Ishikawa (cell line): ENCODE data around the gene TINCR.
A peak's percentile ranks its signal among the peaks of the same experiment; 100 is the strongest.

Experiments
- CEBPB ChIP-seq: IDR thresholded peaks from 2 replicates; pipeline ENCODE4 v1.6.1; 2012
- CREB1 ChIP-seq: IDR thresholded peaks from 2 replicates; pipeline ENCODE4 v1.6.1; 2012; ENCODE audit warnings: low read depth
- EGR1 ChIP-seq: IDR thresholded peaks from 2 replicates; pipeline ENCODE4 v1.6.1; 2012
- EP300 ChIP-seq: IDR thresholded peaks from 2 replicates; pipeline ENCODE4 v1.6.1; 2012; ENCODE audit warnings: borderline replicate concordance
- FOXM1 ChIP-seq: IDR thresholded peaks from 2 replicates; pipeline ENCODE4 v1.6.1; 2012; ENCODE audit warnings: low read depth, borderline replicate concordance
- MAX ChIP-seq: IDR thresholded peaks from 2 replicates; pipeline ENCODE4 v1.6.1; 2012
- NFIC ChIP-seq: IDR thresholded peaks from 2 replicates; pipeline ENCODE4 v1.6.1; 2012
- RAD21 ChIP-seq: IDR thresholded peaks from 2 replicates; pipeline ENCODE4 v1.6.1; 2012; ENCODE audit warnings: low read depth
- REST ChIP-seq: IDR thresholded peaks from 2 replicates; pipeline ENCODE4 v1.6.1; 2012; ENCODE audit warnings: low read depth, mild to moderate bottlenecking
- TAF1 ChIP-seq: IDR thresholded peaks from 2 replicates; pipeline ENCODE4 v1.6.1; 2012; ENCODE audit warnings: low read depth, mild to moderate bottlenecking
- TCF12 ChIP-seq: IDR thresholded peaks from 2 replicates; pipeline ENCODE4 v1.6.1; 2012; ENCODE audit warnings: low read depth
- TEAD4 ChIP-seq: IDR thresholded peaks from 2 replicates; pipeline ENCODE4 v1.6.1; 2012
- USF1 ChIP-seq: IDR thresholded peaks from 2 replicates; pipeline ENCODE4 v1.6.1; 2012
- YY1 ChIP-seq: IDR thresholded peaks from 2 replicates; pipeline ENCODE4 v1.6.1; 2012; ENCODE audit warnings: low read depth
- ZBTB7A ChIP-seq: IDR thresholded peaks from 2 replicates; pipeline ENCODE4 v1.6.1; 2012; ENCODE audit warnings: low read depth

The TINCR gene

GRCh38 chr19:5575590-5575989, 7.8 kb upstream of the TINCR start:
- no peak for TF ChIP-seq TAF1
- no peak for TF ChIP-seq EGR1
- TF ChIP-seq MAX, result no peak
- TF ChIP-seq CREB1, result no peak
- no peak for TF ChIP-seq CEBPB
- no peak for TF ChIP-seq REST
- no peak for TF ChIP-seq FOXM1

GRCh38 chr19:5572556-5573286, 5.0 kb upstream of the TINCR start:
- TF ChIP-seq NFIC, result no peak
- peak; percentile 29; the same call in 1 of the 2 replicates for TF ChIP-seq TEAD4

GRCh38 chr19:5571777-5572176, 4.0 kb upstream of the TINCR start:
- TF ChIP-seq MAX (no peak), TCF12 (no peak), RAD21 (no peak), EGR1 (no peak), CREB1 (no peak), EP300 (no peak), YY1 (no peak), TAF1 (no peak), TEAD4 (no peak), CEBPB (no peak), ZBTB7A (no peak), FOXM1 (no peak), NFIC (no peak), USF1 (no peak)

- TF ChIP-seq EP300 (no peak), CEBPB (no peak), TEAD4 (no peak), USF1 (no peak), RAD21 (no peak), CREB1 (no peak), MAX (no peak), ZBTB7A (no peak), REST (no peak), TAF1 (no peak), TCF12 (no peak), FOXM1 (no peak), YY1 (no peak), NFIC (no peak)
These were observed 236 bp upstream of the TINCR start for GRCh38 chr19:5567970-5568407.

- TF ChIP-seq FOXM1, result no peak
- no peak for TF ChIP-seq TAF1
- TF ChIP-seq TCF12, result no peak
These were observed 2.8 kb downstream of the TINCR start for GRCh38 chr19:5564930-5565329.

- TF ChIP-seq RAD21 (no peak), TAF1 (no peak), ZBTB7A (no peak), EP300 (no peak), TEAD4 (no peak), FOXM1 (no peak), MAX (no peak), YY1 (no peak), USF1 (no peak), NFIC (no peak)
These were observed 3.7 kb downstream of the TINCR start for GRCh38 chr19:5563935-5564612.
